C4-2B (cell line): ENCODE results near the gene HAPLN2.

Experiments
- ZFX ChIP-seq: fragments of 450-650 bp; IDR thresholded peaks from 2 replicates; pipeline ENCODE4 v1.6.1; 2017
- TF ChIP-seq, protein P1 (sequence below): fragments of 450-650 bp; conservative IDR thresholded peaks from 2 replicates; pipeline ENCODE4 v1.5.1; 2017; ENCODE audit warnings: mild to moderate bottlenecking

DNA sequence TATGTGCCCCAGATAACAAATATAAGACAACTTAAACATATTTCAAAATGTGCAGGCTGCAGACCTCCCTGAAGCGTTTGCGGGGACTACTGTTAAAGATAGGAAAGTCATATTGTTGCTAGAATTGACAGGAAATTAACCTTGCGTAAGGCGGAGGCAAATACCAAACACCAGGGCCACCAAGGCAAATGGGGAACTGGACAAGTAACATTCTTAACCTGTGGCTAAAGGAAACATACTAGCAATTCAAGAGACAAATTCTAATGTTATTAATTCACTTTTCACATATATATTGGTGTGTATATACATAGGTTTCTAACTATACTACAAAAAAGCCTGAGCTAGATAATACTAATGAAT is 6.8 kb downstream of the HAPLN2 start:
- TF ChIP-seq, protein P1, sequence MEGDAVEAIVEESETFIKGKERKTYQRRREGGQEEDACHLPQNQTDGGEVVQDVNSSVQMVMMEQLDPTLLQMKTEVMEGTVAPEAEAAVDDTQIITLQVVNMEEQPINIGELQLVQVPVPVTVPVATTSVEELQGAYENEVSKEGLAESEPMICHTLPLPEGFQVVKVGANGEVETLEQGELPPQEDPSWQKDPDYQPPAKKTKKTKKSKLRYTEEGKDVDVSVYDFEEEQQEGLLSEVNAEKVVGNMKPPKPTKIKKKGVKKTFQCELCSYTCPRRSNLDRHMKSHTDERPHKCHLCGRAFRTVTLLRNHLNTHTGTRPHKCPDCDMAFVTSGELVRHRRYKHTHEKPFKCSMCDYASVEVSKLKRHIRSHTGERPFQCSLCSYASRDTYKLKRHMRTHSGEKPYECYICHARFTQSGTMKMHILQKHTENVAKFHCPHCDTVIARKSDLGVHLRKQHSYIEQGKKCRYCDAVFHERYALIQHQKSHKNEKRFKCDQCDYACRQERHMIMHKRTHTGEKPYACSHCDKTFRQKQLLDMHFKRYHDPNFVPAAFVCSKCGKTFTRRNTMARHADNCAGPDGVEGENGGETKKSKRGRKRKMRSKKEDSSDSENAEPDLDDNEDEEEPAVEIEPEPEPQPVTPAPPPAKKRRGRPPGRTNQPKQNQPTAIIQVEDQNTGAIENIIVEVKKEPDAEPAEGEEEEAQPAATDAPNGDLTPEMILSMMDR = peak; percentile 78
- no peak for TF ChIP-seq ZFX
